HepG2 (cell line): ENCODE data around the gene SAXO1. TPM values are rescaled to one million over a fixed set of nuclear protein-coding genes. Genes with fewer than 3 reads are reported as not detected.

ENCODE experiments used
- ATAC-seq: fragments of 200-7000 bp; cut with Tn5 transposase; 3 replicates; pipeline ENCODE4 v1.9.1; 2020; ENCODE audit warnings: mild to moderate bottlenecking, moderate library complexity
- BruUV-seq: library from RNA; stranded (reverse); fragments of 400-500 nt; replicated peaks from 2 replicates; lab custom pipeline; 2021; lab: Mats Ljungman, UMichigan
- CTCF ChIA-PET: fragments of 300-600 bp; formaldehyde crosslinking; extraction: SDS; loops from one replicate; lab custom pipeline; 2021; ENCODE audit warnings: low total read pairs, inconsistent platforms, low intra/inter-chr PET ratio; lab: Yijun Ruan, JAX
- POLR2A ChIA-PET: fragments of 350-600 bp; sonication (Branson Sonifier 250); formaldehyde crosslinking; loops from one replicate; lab custom pipeline; 2020; ENCODE audit warnings: antibody characterized with exemption, inconsistent platforms; lab: Yijun Ruan, JAX
- DNase-seq: peaks from one replicate; pipeline ENCODE4 v3.0.0-alpha.2; 2015; ENCODE audit warnings: low spot score
- FAIRE-seq: peaks from 3 replicates; lab custom pipeline; 2011; peaks lifted over from hg19 to GRCh38; lab: Jason Lieb, UNC
- H2AFZ ChIP-seq: one replicate; pipeline ENCODE4 v1.6.1; 2011; ENCODE audit warnings: low read length, inconsistent platforms
- H3K27ac ChIP-seq: fragments of 300-600 bp; 3 replicates; pipeline ENCODE4 v1.8.0; 2011; ENCODE audit warnings: mixed run types, mild to moderate bottlenecking, mixed read lengths, low read length, inconsistent platforms; ENCODE audit not compliant: insufficient read depth; ENCODE audit errors: extremely low read length
- H3K27me3 ChIP-seq, 2 experiments: fragments of 200-600 bp in 1 of 2; 2 replicates in 1 of 2; 3 replicates in 1 of 2; pipeline versions ENCODE4 v1.6.0 to v1.8.0; 2011; ENCODE audit warnings: low read length in 2 of 2, mild to moderate bottlenecking in 2 of 2, moderate library complexity in 2 of 2, inconsistent platforms in 1 of 2; ENCODE audit not compliant: insufficient read depth in 2 of 2, control insufficient read depth in 1 of 2
- H3K36me3 ChIP-seq, 2 experiments: fragments of 200-600 bp in 1 of 2; replicated peaks in 1 of 2; 2 replicates in 1 of 2; 3 replicates in 1 of 2; pipeline versions ENCODE4 v1.5.1 to v1.8.0; 2011; ENCODE audit warnings: low read length in 2 of 2, inconsistent platforms in 1 of 2; ENCODE audit not compliant: insufficient read depth in 2 of 2, control insufficient read depth in 1 of 2
- H3K4me1 ChIP-seq: 2 replicates; pipeline ENCODE4 v1.5.1; 2012; ENCODE audit warnings: low read length, inconsistent platforms; ENCODE audit not compliant: insufficient read depth
- H3K4me2 ChIP-seq: 2 replicates; pipeline ENCODE4 v1.6.0; 2011; ENCODE audit warnings: low read depth, low read length, inconsistent platforms
- H3K4me3 ChIP-seq, 3 experiments: fragments of 200-600 bp in 1 of 3; sonication (generic), shearing (Covaris generic) in 1 of 3; replicated peaks in 1 of 3; 2 replicates each; pipeline ENCODE4 v1.5.1; 2011 to 2016; ENCODE audit warnings: low read length in 3 of 3, inconsistent platforms in 2 of 3, low read depth in 2 of 3, mild to moderate bottlenecking in 2 of 3, control low read depth in 1 of 3, mixed read lengths in 1 of 3; ENCODE audit not compliant: insufficient read depth in 1 of 3
- H3K79me2 ChIP-seq: one replicate; pipeline ENCODE4 v1.6.1; 2011; ENCODE audit warnings: low read length, inconsistent platforms; ENCODE audit not compliant: insufficient read depth
- H3K9ac ChIP-seq: 2 replicates; pipeline ENCODE4 v1.6.0; 2011; ENCODE audit warnings: mild to moderate bottlenecking, low read depth, low read length, inconsistent platforms; ENCODE audit not compliant: insufficient read depth
- H3K9me3 ChIP-seq: 2 replicates; pipeline ENCODE4 v1.5.1; 2012; ENCODE audit warnings: mild to moderate bottlenecking, low read length
- H4K20me1 ChIP-seq: 2 replicates; pipeline ENCODE4 v1.6.0; 2011; ENCODE audit warnings: inconsistent platforms, mild to moderate bottlenecking, low read length, moderate library complexity; ENCODE audit not compliant: insufficient read depth
- GATAD1 ChIP-seq: IDR thresholded peaks from 2 replicates; pipeline ENCODE4 v1.6.1; 2016; ENCODE audit warnings: missing genetic modification reagents, missing compliant biosample characterization
- HOXA7 ChIP-seq: sonication (generic); formaldehyde crosslinking; IDR thresholded peaks from 2 replicates; pipeline ENCODE4 v1.8.1; 2022; ENCODE audit warnings: mild to moderate bottlenecking, missing genetic modification reagents, moderate library complexity
- KLF6 ChIP-seq: IDR thresholded peaks from 2 replicates; pipeline ENCODE4 v1.8.0; 2016; ENCODE audit warnings: missing biosample characterization, missing genetic modification reagents
- MAFK ChIP-seq, 2 experiments: IDR thresholded peaks in 1 of 2; conservative IDR thresholded peaks in 1 of 2; 2 replicates each; pipeline ENCODE4 v1.6.1; 2011; ENCODE audit warnings: improper control_type of control experiment in 2 of 2, low read length in 2 of 2
- NCOA5 ChIP-seq: sonication (generic); formaldehyde crosslinking; IDR thresholded peaks from 2 replicates; pipeline ENCODE4 v1.4.0; 2020; ENCODE audit warnings: missing genetic modification reagents
- PHF21A ChIP-seq: sonication (generic); formaldehyde crosslinking; IDR thresholded peaks from 2 replicates; pipeline ENCODE4 v1.5.0; 2020; ENCODE audit warnings: mild to moderate bottlenecking, missing genetic modification reagents
- PHF8 ChIP-seq: sonication (generic); formaldehyde crosslinking; IDR thresholded peaks from 2 replicates; pipeline ENCODE4 v1.5.0; 2020; ENCODE audit warnings: missing genetic modification reagents
- RNF2 ChIP-seq: fragments of 450-650 bp; conservative IDR thresholded peaks from 2 replicates; pipeline ENCODE4 v1.6.1; 2016; ENCODE audit warnings: low read depth
- RNF219 ChIP-seq: sonication (generic); formaldehyde crosslinking; IDR thresholded peaks from 2 replicates; pipeline ENCODE4 v1.5.0; 2020; ENCODE audit warnings: mild to moderate bottlenecking, missing genetic modification reagents
- TCF12 ChIP-seq, 2 experiments: fragments of 450-650 bp in 1 of 2; sonication (generic) in 1 of 2; formaldehyde crosslinking in 1 of 2; IDR thresholded peaks; 2 replicates each; pipeline versions ENCODE4 v1.6.1 to v1.8.0; 2017 to 2022; ENCODE audit warnings: antibody characterized with exemption in 1 of 2, mild to moderate bottlenecking in 1 of 2, missing genetic modification reagents in 1 of 2, moderate library complexity in 1 of 2
- TEAD2 ChIP-seq: sonication (generic); formaldehyde crosslinking; IDR thresholded peaks from 2 replicates; pipeline ENCODE4 v1.9.0; 2021; ENCODE audit warnings: missing genetic modification reagents
- WGBS: methylation state at CpG from one replicate; pipeline ENCODE4 v1.1.6; 2017; ENCODE audit warnings: low lambda C conversion rate; 5-methylcytosine and 5-hydroxymethylcytosine counted together
- in situ Hi-C: cut with HindIII; loops from 2 replicates; pipeline ENCODE4 v1.10.0; 2017; ENCODE audit warnings: low pct_unique_long_range_greater_than_20kb; ENCODE audit not compliant: extremely low pct_ligation_motif_present
- intact Hi-C: fragments of 100-400 bp; cut with micrococcal nuclease; formaldehyde crosslinking; loops from one replicate; pipeline ENCODE4 v1.10.0; 2022; ENCODE audit not compliant: unreplicated experiment
- polyA plus RNA-seq, 8 experiments: library from polyadenylated mRNA; depleted of rRNA in 3 of 8; stranded (reverse) in 7 of 8; unstranded in 1 of 8; fragments of >200 nt; fragmentation: Illumina TruSeq in 4 of 8; extraction: Trizol in 4 of 8; gene quantifications; 2 replicates each; pipeline versions ENCODE4 v1.2.1 to v1.2.3, GENCODE V29; 2011 to 2016; ENCODE audit warnings: low read depth in 4 of 8, missing spikeins in 1 of 8, mixed read lengths in 1 of 8; ENCODE audit not compliant: insufficient read depth in 1 of 8
- total RNA-seq, 5 experiments: library from RNA; depleted of rRNA; stranded (reverse); fragments of >200 nt; fragmentation: Illumina TruSeq; extraction: Trizol; gene quantifications; 2 replicates each; pipeline ENCODE4 v1.2.3, GENCODE V29; 2016; ENCODE audit warnings: low read depth in 1 of 5

The SAXO1 gene
- total and polyA plus RNA-seq, 2 of the 13 experiments (the other 11 are each of a cell fraction or from before 2014, with no cell fraction given): not detected

- TF ChIP-seq RNF219 (CRISPR knock-in tag) (no peak), HOXA7 (CRISPR knock-in tag) (no peak), PHF21A (no peak), TEAD2 (no peak), KLF6 (CRISPR knock-in tag) (no peak), TCF12 (IDR thresholded peaks at IDR 0.05) (no peak), TCF12 (CRISPR knock-in tag; IDR thresholded peaks at IDR 0.05) (no peak), PHF8 (no peak), NCOA5 (no peak), GATAD1 (CRISPR knock-in tag) (no peak)
These were observed 145.5 kb downstream of the SAXO1 start (continued) for GRCh38 chr9:18887546-18887945.

GRCh38 chr9:18881758-18882157, 151.3 kb downstream of the SAXO1 start:
- no peak for FAIRE-seq
- POLR2A ChIA-PET: no interaction called here

More at GRCh38 chr9:18881758-18882157, 151.3 kb downstream of the SAXO1 start:
- 0% methylated on average over 2 of the region's 2 CpGs for WGBS
- no peaks in the 10 kb centered on the region for H3K9me3 ChIP-seq
- H3K36me3 ChIP-seq: no peaks in the 10 kb centered on the region
- in situ Hi-C loops: no loop called here
- peak in 1 of 2 experiments; percentile 49; a peak in 2 of 4 replicates for TF ChIP-seq MAFK (conservative IDR thresholded peaks at IDR 0.05 in 1 of 2, IDR thresholded peaks at IDR 0.05 in 1 of 2; ENCODE audit: low read length in 2 of 2)
- TF ChIP-seq RNF2: no peak
- H3K27ac ChIP-seq: no peak overlapping the region
- no peaks in the 10 kb centered on the region for H4K20me1 ChIP-seq
- H3K4me1 ChIP-seq: no peaks in the 10 kb centered on the region
- intact Hi-C loops: loop anchor here (5.0 kb wide), 1 partner anchor 49 kb away; no protein-coding TSS in a partner anchor
- no peak for DNase-seq
- H3K4me3 ChIP-seq: no peak overlapping the region
- no TSS peak for BruUV-seq
- no peak for ATAC-seq
- H3K9ac ChIP-seq: no peak overlapping the region
- H3K79me2 ChIP-seq: no peaks in the 10 kb centered on the region
- CTCF ChIA-PET: no interaction called here
- H3K27me3 ChIP-seq: no peaks in the 10 kb centered on the region
- no peak overlapping the region for H2AFZ ChIP-seq
- no peak overlapping the region for H3K4me2 ChIP-seq
